MM.1S (cell line): ENCODE measurements around the gene HSPA1L.

Source experiments
- EZH2 ChIP-seq: fragments of 300-600 bp; sonication (generic); optimal IDR thresholded peaks from 2 replicates; pipeline ENCODE3; 2017; ENCODE audit warnings: low read depth, mild to moderate bottlenecking, antibody characterized with exemption, low read length, mixed read lengths
- TF ChIP-seq, protein P1 (sequence below): fragments of 300-600 bp; sonication (generic); IDR thresholded peaks from 2 replicates; pipeline ENCODE4 v1.5.1; 2016; ENCODE audit warnings: antibody characterized with exemption, low read length, mixed read lengths

DNA sequence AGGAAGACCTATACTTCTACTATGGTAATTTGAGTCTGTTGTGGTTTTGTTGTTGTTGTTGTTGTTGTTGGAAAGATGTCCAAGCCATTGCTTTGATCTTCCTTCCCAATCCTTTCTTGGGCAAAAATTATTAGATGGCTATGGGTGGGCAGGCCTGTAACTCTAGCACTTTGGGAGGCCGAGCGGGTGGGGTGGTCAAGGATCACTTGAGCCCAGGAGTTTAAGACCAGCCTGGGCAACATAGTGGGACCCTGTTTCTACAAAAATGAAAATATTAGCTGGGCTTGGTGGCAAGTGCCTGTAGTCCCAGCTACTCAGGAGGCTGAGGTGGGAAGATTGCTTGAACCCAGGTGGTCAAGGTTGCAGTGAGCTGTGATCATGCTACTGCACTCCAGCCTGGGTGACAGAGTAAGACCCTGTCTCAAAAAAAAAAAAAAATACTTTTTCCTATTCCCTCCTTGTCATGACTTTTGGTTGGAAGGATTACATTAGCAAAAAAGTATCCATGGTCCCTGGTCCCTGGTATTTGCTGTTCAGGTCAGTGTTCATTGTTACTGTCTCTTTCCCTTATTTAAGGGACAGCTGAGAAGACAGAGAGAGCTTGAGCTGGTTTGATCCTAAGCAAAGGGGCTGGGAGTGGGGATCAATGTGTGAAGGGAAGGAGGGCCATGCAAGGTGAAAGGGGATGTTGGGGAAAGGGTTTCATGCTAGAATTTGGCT, 35.8 kb upstream of the HSPA1L start:
- TF ChIP-seq, protein P1, sequence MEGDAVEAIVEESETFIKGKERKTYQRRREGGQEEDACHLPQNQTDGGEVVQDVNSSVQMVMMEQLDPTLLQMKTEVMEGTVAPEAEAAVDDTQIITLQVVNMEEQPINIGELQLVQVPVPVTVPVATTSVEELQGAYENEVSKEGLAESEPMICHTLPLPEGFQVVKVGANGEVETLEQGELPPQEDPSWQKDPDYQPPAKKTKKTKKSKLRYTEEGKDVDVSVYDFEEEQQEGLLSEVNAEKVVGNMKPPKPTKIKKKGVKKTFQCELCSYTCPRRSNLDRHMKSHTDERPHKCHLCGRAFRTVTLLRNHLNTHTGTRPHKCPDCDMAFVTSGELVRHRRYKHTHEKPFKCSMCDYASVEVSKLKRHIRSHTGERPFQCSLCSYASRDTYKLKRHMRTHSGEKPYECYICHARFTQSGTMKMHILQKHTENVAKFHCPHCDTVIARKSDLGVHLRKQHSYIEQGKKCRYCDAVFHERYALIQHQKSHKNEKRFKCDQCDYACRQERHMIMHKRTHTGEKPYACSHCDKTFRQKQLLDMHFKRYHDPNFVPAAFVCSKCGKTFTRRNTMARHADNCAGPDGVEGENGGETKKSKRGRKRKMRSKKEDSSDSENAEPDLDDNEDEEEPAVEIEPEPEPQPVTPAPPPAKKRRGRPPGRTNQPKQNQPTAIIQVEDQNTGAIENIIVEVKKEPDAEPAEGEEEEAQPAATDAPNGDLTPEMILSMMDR, result no peak
- no peak for TF ChIP-seq EZH2
